GM12878 (cell line): Measurements from ENCODE around the gene MATN1. TPM values are rescaled to one million over a fixed set of nuclear protein-coding genes. Genes with fewer than 3 reads are reported as not detected.

Source experiments
- ATF2 ChIP-seq: IDR thresholded peaks from 2 replicates; pipeline ENCODE4 v1.6.1; 2012; ENCODE audit warnings: low read length, inconsistent platforms
- BCL3 ChIP-seq: IDR thresholded peaks from 2 replicates; pipeline ENCODE4 v1.6.1; 2011; ENCODE audit warnings: borderline replicate concordance, low read depth, mild to moderate bottlenecking, moderate library complexity, low read length; ENCODE audit not compliant: insufficient read depth, poor library complexity, severe bottlenecking
- CEBPB ChIP-seq, 2 experiments: fragments of 150-350 bp in 1 of 2; IDR thresholded peaks; 2 replicates each; pipeline ENCODE4 v1.6.1; 2012 to 2014; ENCODE audit warnings: low read depth in 2 of 2, low read length in 2 of 2, borderline replicate concordance in 1 of 2, inconsistent platforms in 1 of 2
- EGR1 ChIP-seq, 2 experiments: IDR thresholded peaks; 1 replicate in 1 of 2; 2 replicates in 1 of 2; pipeline ENCODE4 v1.6.1; 2011 to 2012; ENCODE audit warnings: low read depth in 2 of 2, low read length in 2 of 2, borderline replicate concordance in 1 of 2, mild to moderate bottlenecking in 1 of 2, moderate library complexity in 1 of 2
- EZH2 ChIP-seq: IDR thresholded peaks from 2 replicates; pipeline ENCODE4 v1.6.1; 2012; ENCODE audit warnings: low read depth, mild to moderate bottlenecking, control low read depth, inconsistent platforms, low read length, borderline replicate concordance; ENCODE audit not compliant: control insufficient read depth
- MEF2A ChIP-seq: IDR thresholded peaks from 2 replicates; pipeline ENCODE4 v1.6.1; 2011; ENCODE audit warnings: low read depth, mild to moderate bottlenecking, low read length, moderate library complexity; ENCODE audit not compliant: insufficient read depth
- MEF2B ChIP-seq: fragments of 450-650 bp; IDR thresholded peaks from 2 replicates; pipeline ENCODE4 v1.6.1; 2018; ENCODE audit warnings: mild to moderate bottlenecking, moderate library complexity; ENCODE audit not compliant: partially characterized antibody, poor library complexity, severe bottlenecking
- NFIC ChIP-seq: IDR thresholded peaks from 2 replicates; pipeline ENCODE4 v1.6.1; 2012; ENCODE audit warnings: low read depth, mild to moderate bottlenecking, inconsistent platforms, low read length, moderate library complexity
- PKNOX1 ChIP-seq: fragments of 450-650 bp; IDR thresholded peaks from 2 replicates; pipeline ENCODE4 v1.6.1; 2016; ENCODE audit warnings: mild to moderate bottlenecking
- RFX5 ChIP-seq: IDR thresholded peaks from 2 replicates; pipeline ENCODE4 v1.6.1; 2011; ENCODE audit warnings: low read depth, low read length, improper control_type of control experiment
- SREBF2 ChIP-seq: IDR thresholded peaks from 2 replicates; pipeline ENCODE4 v1.6.1; 2012; ENCODE audit warnings: mild to moderate bottlenecking, low read length
- ZBTB33 ChIP-seq: fragments of 450-650 bp; IDR thresholded peaks from 2 replicates; pipeline ENCODE4 v1.6.1; 2017; ENCODE audit warnings: mild to moderate bottlenecking
- ZNF592 ChIP-seq: fragments of 450-650 bp; IDR thresholded peaks from 2 replicates; pipeline ENCODE4 v1.6.1; 2017; ENCODE audit warnings: mild to moderate bottlenecking, moderate library complexity
- polyA plus RNA-seq, 11 experiments: library from polyadenylated mRNA; depleted of rRNA in 4 of 11; unstranded in 6 of 11; stranded (reverse) in 5 of 11; fragments of >200 nt; fragmentation: Nextera tagmentation in 4 of 11; fragmentation: Illumina TruSeq in 1 of 11; extraction: Ambion mirVana in 4 of 11; extraction: Trizol in 1 of 11; gene quantifications; 1 replicate in 1 of 11; 2 replicates in 10 of 11; pipeline versions ENCODE4 v1.2.1 to v1.2.3, GENCODE V29; 2011 to 2016; ENCODE audit warnings: inconsistent platforms in 2 of 11, missing spikeins in 2 of 11, low read depth in 1 of 11
- total RNA-seq, 4 experiments: library from RNA; depleted of rRNA in 3 of 4; stranded (reverse); fragments of >200 nt in 3 of 4; fragmentation: Illumina TruSeq in 1 of 4; extraction: Trizol in 1 of 4; gene quantifications; 2 replicates each; pipeline versions ENCODE4 v1.2.1 to v1.2.3, GENCODE V29; 2013 to 2021

MATN1 gene
- total and polyA plus RNA-seq, 10 of the 15 experiments (the other 5 are each of a cell fraction or from before 2014, with no cell fraction given) = 0.04 to 0.50 (median 0.10) TPM; not detected in 1

- TF ChIP-seq EGR1 (IDR thresholded peaks at IDR 0.05; ENCODE audit: borderline replicate concordance in 1 of 2, low read depth in 2 of 2, low read length in 2 of 2) (no peak), ZBTB33 (no peak), SREBF2 (no peak), MEF2B (peak; percentile 21), MEF2A (no peak), EZH2 (no peak), NFIC (no peak), ZNF592 (peak; percentile 59; the same call in 1 of the 2 replicates), CEBPB (IDR thresholded peaks at IDR 0.05; ENCODE audit: borderline replicate concordance in 1 of 2, low read depth in 2 of 2, low read length in 2 of 2) (no peak), RFX5 (no peak), ATF2 (no peak), BCL3 (no peak), PKNOX1 (peak; percentile 35; the same call in 1 of the 2 replicates)
These were observed 26.6 kb upstream of the MATN1 start (continued) for GRCh38 chr1:30749691-30750583.
